ENCODE measurements around the gene TOP1. TPM values are rescaled to one million over a fixed set of nuclear protein-coding genes. Genes with fewer than 3 reads are reported as not detected.
A peak's percentile ranks its signal among the peaks of the same experiment; 100 is the strongest.

TOP1 gene
- total RNA-seq, 1 donor from 2014 or later: 58.9 TPM

DNA sequence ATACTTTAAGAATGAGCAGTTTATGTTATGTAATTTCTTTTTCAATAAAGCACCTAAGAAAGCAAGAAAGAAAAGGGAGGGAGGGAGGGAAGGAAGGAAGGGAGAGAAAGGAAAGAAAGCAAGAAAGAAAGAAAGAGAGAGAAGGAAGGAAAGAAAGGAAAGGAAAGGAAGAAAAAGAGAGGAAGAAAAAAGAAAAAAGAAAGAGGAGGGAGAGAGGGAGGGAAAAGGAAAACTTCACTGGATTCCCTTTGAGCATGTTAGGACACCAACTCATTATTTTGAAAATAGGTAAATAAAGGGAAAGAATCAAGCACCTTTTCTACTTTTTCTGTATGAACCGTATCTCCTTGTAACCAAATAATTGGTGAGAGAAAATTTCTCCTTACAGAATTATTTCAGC lies 32.3 kb upstream of the TOP1 start:
- no peaks in the 10 kb centered on the region for H3K9me3 Mint-ChIP-seq
- H4K20me1 ChIP-seq (ENCODE audit: low read depth): no peaks in the 10 kb centered on the region
- H3K27ac Mint-ChIP-seq: no peak overlapping the region
- no peak for TF ChIP-seq EZH2phosphoT487 (IDR thresholded peaks at IDR 0.05)
- no peak for TF ChIP-seq EZH2 (IDR thresholded peaks at IDR 0.05)
- TF ChIP-seq, protein P1, sequence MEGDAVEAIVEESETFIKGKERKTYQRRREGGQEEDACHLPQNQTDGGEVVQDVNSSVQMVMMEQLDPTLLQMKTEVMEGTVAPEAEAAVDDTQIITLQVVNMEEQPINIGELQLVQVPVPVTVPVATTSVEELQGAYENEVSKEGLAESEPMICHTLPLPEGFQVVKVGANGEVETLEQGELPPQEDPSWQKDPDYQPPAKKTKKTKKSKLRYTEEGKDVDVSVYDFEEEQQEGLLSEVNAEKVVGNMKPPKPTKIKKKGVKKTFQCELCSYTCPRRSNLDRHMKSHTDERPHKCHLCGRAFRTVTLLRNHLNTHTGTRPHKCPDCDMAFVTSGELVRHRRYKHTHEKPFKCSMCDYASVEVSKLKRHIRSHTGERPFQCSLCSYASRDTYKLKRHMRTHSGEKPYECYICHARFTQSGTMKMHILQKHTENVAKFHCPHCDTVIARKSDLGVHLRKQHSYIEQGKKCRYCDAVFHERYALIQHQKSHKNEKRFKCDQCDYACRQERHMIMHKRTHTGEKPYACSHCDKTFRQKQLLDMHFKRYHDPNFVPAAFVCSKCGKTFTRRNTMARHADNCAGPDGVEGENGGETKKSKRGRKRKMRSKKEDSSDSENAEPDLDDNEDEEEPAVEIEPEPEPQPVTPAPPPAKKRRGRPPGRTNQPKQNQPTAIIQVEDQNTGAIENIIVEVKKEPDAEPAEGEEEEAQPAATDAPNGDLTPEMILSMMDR (IDR thresholded peaks at IDR 0.05): no peak
- peaks cover 10% of the 10 kb centered on the region for H3F3A ChIP-seq (ENCODE audit: low read depth)
- no peak overlapping the region for H3K4me3 ChIP-seq
- no peak overlapping the region for H3K4me3 Mint-ChIP-seq
- H3K4me1 ChIP-seq: peaks cover 4% of the 10 kb centered on the region
- no peak overlapping the region for H3K27ac ChIP-seq
- no peak for DNase-seq (ENCODE audit: low spot score)
- peaks cover 2% of the 10 kb centered on the region for H3K4me1 Mint-ChIP-seq
- H3K27me3 Mint-ChIP-seq (ENCODE audit: insufficient read depth, low read depth): peaks cover 2% of the 10 kb centered on the region
- no peaks in the 10 kb centered on the region for H3K36me3 Mint-ChIP-seq
- no peak overlapping the region for H3K4me2 ChIP-seq
- no peaks in the 10 kb centered on the region for H3K9me3 ChIP-seq (ENCODE audit: low read depth)
- H3K36me3 ChIP-seq: no peaks in the 10 kb centered on the region
- no peak overlapping the region for H2AFZ ChIP-seq (replicated peaks)
- H3K79me2 ChIP-seq (ENCODE audit: low read depth): no peaks in the 10 kb centered on the region
- no peaks in the 10 kb centered on the region for H3K27me3 ChIP-seq
- no peak overlapping the region for H3K9ac ChIP-seq

DNA sequence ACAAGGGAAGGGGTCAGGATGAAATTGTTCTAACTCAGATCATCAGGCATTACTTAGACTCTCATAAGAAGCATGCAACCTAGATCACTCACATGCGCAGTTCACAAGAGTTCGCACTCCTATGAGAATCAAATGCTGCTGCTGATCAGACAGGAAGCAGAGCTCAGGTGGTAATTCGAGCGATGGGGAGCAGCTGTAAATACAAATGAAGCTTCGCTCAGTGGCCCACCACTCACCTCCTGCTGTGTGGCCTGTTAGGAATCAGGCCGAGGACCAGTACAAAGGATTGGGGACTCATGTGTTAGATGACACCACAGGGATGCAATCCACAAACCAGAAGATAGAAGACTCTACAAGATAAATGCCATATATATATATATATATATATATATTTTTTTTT lies 31.5 kb upstream of the TOP1 start:
- Mint-ChIP-seq H3K4me3 (no peak overlapping the region), H3K4me1 (peaks cover 2% of the 10 kb centered on the region), H3K27ac (no peak overlapping the region), H3K36me3 (no peaks in the 10 kb centered on the region), H3K27me3 (ENCODE audit: insufficient read depth, low read depth) (peaks cover 2% of the 10 kb centered on the region), H3K9me3 (no peaks in the 10 kb centered on the region)
- no peaks in the 10 kb centered on the region for H3K27me3 ChIP-seq
- TF ChIP-seq, protein P1 (IDR thresholded peaks at IDR 0.05): no peak
- TF ChIP-seq EZH2 (IDR thresholded peaks at IDR 0.05) (no peak), EZH2phosphoT487 (IDR thresholded peaks at IDR 0.05) (no peak)
- no peaks in the 10 kb centered on the region for H3K9me3 ChIP-seq (ENCODE audit: low read depth)
- H3K4me1 ChIP-seq: peaks cover 4% of the 10 kb centered on the region
- H3K79me2 ChIP-seq (ENCODE audit: low read depth): no peaks in the 10 kb centered on the region
- no peak overlapping the region for H2AFZ ChIP-seq (replicated peaks)
- H3K27ac ChIP-seq: no peak overlapping the region
- H3K4me3 ChIP-seq: no peak overlapping the region
- H3K36me3 ChIP-seq: no peaks in the 10 kb centered on the region
- H3K9ac ChIP-seq: no peak overlapping the region
- H4K20me1 ChIP-seq (ENCODE audit: low read depth): no peaks in the 10 kb centered on the region
- no peak overlapping the region for H3K4me2 ChIP-seq
- H3F3A ChIP-seq (ENCODE audit: low read depth): peaks cover 10% of the 10 kb centered on the region
- peak; percentile 46 for DNase-seq (ENCODE audit: low spot score)

GRCh38 chr20:40999841-41000240 lies 28.8 kb upstream of the TOP1 start:
- H3K36me3 ChIP-seq: no peaks in the 10 kb centered on the region
- H3K4me3 ChIP-seq: no peak overlapping the region
- Mint-ChIP-seq H3K9me3 (no peaks in the 10 kb centered on the region), H3K36me3 (no peaks in the 10 kb centered on the region), H3K4me1 (peaks cover 2% of the 10 kb centered on the region), H3K27ac (no peak overlapping the region), H3K4me3 (no peak overlapping the region), H3K27me3 (ENCODE audit: insufficient read depth, low read depth) (peaks cover 2% of the 10 kb centered on the region)
- TF ChIP-seq EZH2phosphoT487 (IDR thresholded peaks at IDR 0.05) (no peak), EZH2 (IDR thresholded peaks at IDR 0.05) (no peak)
- TF ChIP-seq, protein P1 (IDR thresholded peaks at IDR 0.05): no peak
- H3K27me3 ChIP-seq: no peaks in the 10 kb centered on the region
- H3K27ac ChIP-seq: no peak overlapping the region
- H3K4me1 ChIP-seq: peaks cover 4% of the 10 kb centered on the region
- peaks cover 10% of the 10 kb centered on the region for H3F3A ChIP-seq (ENCODE audit: low read depth)
- no peaks in the 10 kb centered on the region for H3K9me3 ChIP-seq (ENCODE audit: low read depth)
- H3K9ac ChIP-seq: no peak overlapping the region
- no peaks in the 10 kb centered on the region for H4K20me1 ChIP-seq (ENCODE audit: low read depth)
- no peak for DNase-seq (ENCODE audit: low spot score)
- H3K4me2 ChIP-seq: no peak overlapping the region
- H3K79me2 ChIP-seq (ENCODE audit: low read depth): no peaks in the 10 kb centered on the region
- no peak overlapping the region for H2AFZ ChIP-seq (replicated peaks)

Data from neural progenitor cell (in vitro differentiated cells).